ENCODE data around the gene RANBP10.

- TF ChIP-seq POLR2A (IDR thresholded peaks at IDR 0.05) (no peak), CTCF (IDR thresholded peaks at IDR 0.05) (no peak)
Measured at GRCh38 chr16:67697422-67698185, 108.8 kb downstream of the RANBP10 start.
